Stimulated activated CD8-positive, alpha-beta memory T cell treated with anti-CD3 and anti-CD28 coated beads, Interleukin-12 subunit alpha, Interleukin-12 subunit beta, amount 100 ng/mL, for 24 hours (primary cell): ENCODE results near the gene LIN28B.
"Not testable (repeated sequence)": the region's sequence is repeated elsewhere in the genome, so short reads cannot be mapped to it uniquely, and the experiment has no call there.

Experiments
- DNase-seq: peaks from one replicate; pipeline ENCODE4 v3.0.0-alpha.2; 2020; ENCODE audit errors: extremely low read depth

The LIN28B gene

DNA sequence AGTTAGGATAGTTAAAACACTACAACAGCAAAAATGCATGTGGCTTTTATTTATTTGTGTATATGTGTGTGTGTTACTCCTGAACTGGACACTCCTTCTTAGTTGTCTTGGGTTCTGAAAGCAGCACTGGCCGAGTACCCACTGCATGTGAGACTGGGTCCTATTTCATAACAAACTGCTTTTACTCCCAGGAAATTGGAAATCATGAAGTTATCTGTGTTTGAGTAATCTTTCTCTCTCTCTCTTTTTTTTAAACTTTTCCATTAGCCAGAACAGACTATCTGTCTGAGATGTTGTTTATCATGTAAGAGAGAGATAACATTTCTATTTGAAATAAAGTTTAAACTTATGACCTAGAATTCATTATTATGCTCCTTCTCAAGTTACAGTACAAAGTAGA lies 110.4 kb downstream of the LIN28B start:
- no peak for DNase-seq

DNA sequence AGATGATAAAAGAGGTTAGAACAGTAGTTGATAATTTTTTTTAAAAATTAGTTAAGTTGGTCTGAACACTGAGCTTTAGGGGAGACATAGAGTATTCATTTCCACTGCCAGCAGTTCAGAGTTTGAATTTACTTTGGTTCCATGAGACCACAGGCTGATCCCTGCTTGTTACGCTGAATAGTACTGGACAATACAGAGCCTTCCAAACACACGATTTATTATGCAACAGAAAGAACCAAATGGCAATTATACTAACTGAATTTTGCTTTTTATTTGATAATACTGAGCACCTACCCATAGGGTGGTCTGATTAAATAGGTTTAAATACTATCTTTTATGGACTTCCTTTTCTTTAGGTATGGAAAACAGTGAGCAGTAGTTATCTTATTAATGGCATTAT lies 111.5 kb downstream of the LIN28B start:
- DNase-seq: no peak

DNA sequence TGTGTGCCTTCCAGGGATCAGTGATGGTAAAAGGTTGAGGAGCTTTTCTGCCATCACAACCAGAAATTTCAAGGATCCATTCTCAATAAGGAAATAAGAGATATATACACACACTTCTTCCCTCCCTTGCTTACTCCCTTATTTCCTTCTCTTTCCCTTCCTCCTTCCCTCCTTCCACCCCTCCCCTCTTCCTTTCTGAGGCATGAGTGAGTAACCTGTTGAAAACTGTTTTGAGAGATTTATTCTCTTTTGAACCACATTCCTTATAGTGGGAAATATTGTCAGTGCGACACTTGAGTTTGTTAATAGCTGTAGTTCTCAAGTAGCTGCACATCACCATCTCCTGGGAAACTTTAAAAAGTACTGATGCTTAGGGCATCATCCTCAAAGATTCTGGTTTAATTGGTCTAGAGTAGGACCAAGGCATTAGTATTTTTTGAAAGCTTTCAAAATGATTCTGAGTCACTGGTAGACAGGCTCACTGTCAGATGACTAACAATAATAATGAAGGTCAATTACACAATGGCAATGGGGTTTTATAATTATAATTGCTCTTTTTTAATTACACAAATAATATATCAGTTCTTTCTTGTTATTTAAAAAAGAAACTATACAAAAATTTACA lies 113.0 kb downstream of the LIN28B start:
- no peak for DNase-seq

DNA sequence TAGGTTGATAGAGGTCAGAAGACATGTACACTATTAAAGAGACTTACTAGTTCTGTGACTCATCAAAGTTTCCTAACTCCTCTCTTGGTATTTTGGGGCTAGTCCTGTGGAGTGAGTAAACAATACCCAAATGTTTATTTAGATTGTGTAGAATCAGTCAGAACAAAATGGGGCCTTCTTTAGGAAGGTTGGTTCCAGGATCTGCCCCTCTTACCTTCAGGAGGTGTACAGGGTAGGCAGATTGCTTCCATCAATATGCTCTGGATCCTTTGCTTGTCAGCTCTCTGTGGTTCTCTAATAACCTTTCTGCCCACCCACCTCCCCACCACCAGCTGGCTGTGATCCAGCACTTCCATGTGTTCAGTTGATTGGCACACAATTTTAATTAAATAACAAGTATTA lies 115.9 kb downstream of the LIN28B start:
- DNase-seq: no peak

DNA sequence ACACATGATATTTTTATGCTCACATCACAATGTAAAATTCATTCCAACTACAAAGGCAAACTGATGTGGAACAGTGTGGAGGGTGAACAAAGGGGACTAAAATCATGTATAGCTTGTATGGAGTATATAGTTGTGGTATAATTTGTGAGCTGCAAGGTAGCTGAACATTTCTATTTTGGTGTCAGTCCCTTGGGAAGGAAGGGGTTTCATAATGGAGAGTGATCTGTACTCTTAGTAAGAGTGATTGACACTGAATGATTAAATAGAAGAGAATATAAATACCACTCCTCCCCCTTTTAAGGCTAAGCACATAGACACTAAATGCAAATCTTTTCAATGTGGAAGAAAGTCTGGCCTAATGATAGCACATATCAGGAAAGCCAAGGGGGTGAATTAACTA lies 118.3 kb downstream of the LIN28B start:
- no peak for DNase-seq

DNA sequence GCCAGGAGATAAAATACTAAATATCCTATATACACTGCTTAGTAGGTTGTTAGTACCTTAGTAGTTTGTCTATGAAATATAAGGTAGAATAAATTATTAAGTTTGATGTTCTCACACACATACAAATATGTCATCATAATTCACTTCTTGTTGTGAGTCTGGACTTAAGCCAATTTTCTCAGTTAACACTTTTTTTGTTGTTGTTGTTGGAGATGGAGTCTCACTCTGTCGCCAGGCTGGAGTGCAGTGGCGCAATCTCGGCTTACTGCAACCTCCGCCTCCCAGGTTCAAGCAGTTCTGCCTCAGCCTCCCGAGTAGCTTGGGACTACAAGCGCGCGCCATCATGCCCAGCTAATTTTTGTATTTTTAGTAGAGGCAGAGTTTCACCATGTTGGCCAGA lies 119.5 kb downstream of the LIN28B start:
- not testable (repeated sequence) for DNase-seq

DNA sequence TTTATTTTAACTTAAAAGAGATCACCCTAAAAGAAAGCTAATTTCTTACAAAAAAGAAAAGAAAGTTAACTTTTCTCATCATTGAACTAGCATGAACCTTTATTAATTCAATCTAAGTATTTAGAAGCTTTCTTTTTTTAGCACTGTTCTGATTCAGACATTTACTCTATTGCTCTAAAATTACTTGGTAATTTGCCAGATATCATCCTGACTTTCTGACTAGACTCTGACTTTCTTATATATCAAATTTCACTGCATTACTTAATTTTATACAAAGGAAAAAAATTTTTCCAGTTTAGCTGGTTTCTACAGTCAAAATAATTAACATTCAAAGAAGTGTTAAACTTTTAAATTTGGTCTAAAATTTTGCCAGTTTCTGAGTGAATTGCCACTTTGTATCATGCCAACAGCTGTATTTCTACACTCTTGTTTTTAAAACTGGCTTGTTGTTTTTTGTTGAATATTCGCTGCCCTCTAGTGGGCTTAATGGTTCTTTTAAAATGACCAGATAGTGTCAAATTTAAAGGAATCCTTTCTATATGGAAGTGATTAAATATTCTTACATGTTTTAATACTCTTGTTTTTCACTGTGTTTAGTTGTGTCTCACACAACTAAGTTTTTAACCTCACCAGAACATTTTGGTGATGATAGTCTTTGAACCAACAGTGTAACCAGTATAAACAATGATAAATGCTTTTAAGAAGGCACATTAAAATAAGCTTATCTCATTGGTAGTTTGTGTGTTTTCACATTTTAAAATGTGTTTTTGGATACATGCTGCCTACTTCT lies 120.9 kb downstream of the LIN28B start:
- no peak for DNase-seq

DNA sequence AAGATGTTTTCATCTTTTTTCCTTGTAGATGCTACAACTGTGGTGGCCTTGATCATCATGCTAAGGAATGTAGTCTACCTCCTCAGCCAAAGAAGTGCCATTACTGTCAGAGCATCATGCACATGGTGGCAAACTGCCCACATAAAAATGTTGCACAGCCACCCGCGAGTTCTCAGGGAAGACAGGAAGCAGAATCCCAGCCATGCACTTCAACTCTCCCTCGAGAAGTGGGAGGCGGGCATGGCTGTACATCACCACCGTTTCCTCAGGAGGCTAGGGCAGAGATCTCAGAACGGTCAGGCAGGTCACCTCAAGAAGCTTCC lies 121.4 kb downstream of the LIN28B start:
- no peak for DNase-seq

DNA sequence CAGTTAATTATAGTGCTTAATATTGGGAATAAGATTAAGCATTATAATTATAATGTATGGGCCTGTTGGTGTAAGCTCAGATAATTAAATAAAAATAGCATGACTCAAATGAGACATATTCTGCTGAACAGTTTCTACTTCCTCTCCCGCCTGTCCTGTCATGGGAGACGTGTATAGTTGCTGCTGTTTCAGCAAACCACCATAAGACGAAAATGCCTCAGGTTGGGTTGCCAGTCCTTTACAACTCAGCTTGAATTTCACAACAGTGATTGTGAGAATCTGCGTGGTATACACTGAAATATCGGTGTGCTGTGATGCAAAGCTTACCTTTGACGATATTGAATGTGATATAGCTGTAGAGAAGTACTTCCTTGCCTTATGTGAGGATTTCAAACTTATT lies 123.4 kb downstream of the LIN28B start:
- DNase-seq: no peak

DNA sequence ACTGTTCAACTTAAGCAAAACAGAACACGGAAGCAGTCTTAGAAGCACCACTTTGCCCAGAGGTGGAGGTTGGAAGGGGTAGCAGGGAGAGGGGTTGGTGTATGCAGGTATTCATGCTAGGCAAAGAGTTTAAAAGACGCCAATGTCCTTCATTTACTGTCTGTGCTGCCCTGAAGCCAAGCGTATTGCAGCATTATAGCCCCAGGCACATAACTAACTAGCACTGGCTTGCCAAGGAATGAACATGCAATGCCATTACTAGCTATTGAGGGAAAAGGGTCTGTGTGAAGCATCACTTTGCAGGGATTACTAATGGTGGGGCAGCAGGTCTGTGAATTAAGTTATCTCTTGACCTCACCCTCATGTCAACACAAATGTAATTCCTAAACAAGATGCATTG lies 124.8 kb downstream of the LIN28B start:
- DNase-seq: not testable (repeated sequence)

DNA sequence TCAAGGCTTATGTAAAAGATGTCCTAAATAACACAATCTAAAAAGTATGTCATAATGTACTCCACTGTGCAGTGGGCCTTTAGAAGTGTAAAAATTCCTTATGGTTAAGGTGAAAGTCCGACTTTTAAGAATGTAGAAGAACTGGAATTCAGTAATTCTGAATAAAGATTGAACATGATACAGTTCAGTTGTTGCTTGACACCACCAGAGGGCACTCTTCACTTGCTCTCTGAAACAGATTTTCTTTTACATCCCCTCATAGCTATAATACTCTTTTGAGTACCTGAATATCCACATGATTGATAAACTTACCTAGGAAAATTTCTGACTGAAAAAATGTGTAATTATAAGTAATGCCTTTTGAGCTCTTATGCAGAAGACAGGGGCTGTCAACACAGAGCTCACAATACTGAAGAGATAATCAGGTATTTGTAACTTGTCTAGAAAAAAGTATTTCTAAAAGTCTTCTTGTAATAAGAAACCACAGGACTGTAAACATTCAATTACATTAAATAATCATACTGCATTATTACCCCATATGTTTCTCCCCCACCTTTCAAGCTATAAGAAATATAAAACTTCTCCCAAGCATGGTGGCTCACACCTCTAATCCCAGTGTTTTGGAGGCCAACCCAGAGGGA lies 130.8 kb downstream of the LIN28B start:
- no peak for DNase-seq

DNA sequence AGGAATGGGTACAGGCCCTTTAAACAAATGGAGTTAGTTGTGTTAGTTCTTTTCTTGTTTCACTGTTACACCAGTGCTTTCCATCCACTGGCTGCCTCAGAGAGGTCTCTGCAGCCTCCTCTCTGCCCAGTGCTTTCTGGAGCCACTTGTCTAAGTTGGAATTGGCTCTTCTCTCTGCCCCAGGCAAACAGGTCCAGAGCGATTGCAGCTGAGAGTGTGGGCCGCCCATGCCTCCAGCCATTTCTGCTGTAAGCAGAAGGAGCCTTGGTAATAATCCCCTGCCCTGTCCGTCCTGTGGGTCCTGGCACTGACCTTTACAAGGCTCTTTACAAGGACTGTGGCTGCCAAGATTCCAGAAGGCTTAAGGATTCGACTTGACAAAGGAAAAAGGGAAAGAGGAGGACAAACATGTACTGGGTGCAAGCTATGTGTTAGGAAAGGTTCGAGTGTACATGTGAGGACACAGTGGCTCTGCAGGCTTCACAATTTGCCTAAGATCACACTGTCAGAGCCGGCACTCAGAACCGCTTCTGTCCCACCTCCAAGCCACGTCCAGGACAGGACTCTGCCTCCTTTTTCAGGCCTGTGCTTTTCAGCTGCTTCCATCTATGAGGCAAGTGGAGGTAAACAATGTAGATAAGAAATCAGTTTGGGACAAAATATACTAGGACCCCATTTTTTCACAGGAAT lies 134.4 kb downstream of the LIN28B start:
- no peak for DNase-seq

DNA sequence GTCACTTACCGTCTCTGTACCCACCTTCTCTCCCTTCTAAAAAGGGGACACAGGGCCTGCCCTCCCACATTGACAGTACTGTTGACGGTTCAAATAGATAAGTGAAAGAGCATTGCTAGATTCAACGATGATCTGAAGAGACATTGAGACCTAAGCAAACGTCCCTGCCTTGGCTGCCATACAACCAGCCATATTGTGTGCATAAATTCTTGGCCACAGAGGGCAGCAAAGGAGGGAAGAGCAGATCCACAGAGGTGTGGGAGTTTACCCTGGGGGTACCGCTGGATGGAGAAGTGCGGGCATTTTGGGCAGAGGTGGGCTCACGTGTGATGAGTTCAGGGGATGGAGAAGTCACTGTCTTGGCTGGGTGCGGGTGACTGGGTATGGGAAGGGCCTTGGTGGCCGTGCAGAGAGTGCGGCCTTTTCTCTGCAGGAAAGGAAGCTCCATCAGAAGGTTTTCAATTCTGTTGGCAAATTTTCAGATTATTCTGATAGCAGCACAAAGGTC lies 137.3 kb downstream of the LIN28B start:
- no peak for DNase-seq

DNA sequence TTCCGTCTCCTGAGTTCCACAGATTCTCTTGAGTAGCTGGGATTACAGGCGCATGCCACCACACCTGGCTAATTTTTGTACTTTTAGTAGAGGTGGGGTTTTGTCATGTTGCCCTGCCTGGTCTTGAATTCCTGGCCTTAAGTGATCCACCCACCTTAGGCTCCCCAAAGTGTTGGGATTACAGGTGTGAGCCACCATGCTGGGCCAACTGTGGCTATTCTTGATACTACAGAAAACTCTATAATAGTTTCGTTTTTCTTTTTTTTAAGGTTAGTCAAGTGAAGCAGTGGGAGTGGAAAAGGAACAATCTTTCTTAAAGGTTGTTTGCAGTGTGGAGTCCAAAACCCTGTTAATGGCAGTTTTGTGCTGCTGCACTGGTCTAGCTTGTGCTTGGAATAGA lies 138.2 kb downstream of the LIN28B start:
- DNase-seq: no peak

DNA sequence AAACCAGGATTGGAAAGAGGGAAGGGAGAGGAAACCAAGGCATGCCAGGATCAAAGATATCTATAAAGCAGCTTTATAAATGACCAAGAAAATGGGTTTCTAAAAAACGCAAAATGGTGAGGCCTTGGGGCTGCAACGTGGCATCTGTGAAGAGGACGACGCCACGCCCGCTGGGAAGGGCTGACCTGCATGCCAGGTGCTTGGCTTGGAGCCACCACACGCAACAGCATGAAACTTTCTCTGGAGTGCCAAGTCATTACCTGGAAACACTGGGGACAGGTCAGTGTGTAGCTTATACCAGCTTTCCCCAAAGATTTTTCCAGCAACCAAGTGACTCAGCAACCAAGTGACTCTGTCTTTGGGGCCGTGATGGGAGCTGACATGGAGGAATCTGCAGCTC lies 140.4 kb downstream of the LIN28B start:
- DNase-seq: no peak

DNA sequence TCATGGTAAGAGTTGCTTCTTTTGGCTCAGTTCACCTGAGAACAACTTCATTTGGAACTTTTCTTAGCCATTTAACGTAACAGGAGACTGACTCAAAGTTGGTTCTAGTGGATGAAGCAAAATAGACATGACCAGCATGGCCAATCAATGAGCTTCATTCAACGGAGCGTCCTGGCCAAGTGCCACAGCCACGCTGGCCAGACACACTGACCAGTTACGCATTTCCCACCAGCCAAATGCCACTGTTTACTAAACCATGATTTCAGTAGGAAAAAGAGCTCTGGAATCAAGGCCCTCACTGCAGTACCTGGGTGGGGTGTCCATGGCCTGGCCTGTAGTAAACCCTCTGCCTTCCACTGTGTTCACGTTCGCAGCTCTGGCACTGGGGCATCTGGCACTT lies 142.5 kb downstream of the LIN28B start:
- DNase-seq: no peak

DNA sequence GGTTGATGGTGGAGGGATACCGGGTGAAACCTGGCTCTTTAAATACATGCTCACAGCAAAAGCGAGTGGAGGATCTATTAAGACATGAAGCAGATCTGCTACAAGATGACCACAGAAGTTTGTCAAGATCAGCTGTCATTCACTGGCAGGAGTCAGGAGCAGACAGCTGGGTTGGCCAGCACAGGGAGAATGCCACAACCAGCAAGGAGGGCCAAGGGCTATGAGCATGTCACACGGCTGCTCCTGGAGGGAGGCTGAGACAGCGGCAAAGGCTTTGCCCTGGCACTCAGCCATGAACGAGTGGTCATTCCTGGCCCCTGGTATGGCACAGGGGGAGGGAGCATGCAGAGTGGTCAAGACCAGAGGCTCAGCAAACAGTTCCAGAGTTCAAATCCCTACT lies 145.3 kb downstream of the LIN28B start:
- no peak for DNase-seq

DNA sequence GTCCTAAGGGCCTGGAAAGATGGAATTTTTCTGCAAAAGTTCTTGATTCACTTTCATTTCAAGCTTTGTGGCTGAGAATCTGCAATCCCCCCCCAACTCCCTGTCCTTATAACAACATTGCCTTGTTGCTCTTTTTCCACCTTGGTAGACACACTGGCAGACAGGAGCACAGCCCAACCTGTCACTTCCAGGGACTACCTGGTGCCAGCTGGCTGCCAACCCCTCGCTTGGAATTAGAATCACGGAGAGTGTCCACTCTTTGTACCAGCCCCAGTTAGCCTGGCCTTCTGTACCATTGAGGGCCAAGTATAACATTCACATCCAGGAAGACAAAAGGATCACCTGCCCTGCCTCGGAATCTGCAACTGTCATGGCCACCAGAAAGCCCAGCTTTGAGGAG lies 148.2 kb downstream of the LIN28B start:
- no peak for DNase-seq

DNA sequence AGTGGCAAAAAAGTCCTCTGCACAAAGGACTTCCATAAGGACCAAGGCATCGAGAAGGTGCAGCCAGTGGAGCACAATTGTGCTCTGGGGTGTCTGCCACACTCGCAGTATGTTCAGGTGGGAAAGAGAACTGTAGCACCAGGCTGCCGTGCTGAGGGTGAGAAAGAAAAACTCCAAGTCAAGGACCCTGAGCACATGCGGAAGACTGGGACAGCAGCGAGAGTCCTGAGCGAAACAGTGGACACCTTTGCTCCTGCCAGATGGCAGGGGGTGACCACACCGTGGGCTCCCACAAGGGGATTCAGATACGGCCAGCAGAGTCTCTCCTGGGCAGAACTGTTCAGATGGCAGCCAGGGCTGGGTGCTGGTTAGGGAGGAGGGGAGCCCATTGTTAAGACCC lies 149.4 kb downstream of the LIN28B start:
- no peak for DNase-seq

DNA sequence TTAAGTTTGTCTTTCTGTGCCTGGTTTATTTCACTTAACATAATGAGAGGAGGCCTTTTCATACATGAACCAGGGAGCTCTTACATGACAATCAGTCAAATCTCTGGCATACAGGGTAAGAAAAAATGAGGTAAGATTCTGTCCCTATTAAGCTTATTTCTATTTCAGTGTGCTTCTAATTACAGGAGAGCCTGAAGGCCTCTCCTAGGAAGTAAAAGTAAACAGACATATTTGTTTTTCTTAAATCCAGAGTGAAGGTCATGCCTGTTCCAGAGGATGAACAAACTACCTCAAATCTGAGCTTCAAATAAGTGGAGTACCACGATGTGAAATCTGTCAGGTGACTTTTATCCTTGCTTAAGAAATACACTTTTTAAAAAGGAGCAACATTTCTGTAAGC lies 150.3 kb downstream of the LIN28B start:
- no peak for DNase-seq

DNA sequence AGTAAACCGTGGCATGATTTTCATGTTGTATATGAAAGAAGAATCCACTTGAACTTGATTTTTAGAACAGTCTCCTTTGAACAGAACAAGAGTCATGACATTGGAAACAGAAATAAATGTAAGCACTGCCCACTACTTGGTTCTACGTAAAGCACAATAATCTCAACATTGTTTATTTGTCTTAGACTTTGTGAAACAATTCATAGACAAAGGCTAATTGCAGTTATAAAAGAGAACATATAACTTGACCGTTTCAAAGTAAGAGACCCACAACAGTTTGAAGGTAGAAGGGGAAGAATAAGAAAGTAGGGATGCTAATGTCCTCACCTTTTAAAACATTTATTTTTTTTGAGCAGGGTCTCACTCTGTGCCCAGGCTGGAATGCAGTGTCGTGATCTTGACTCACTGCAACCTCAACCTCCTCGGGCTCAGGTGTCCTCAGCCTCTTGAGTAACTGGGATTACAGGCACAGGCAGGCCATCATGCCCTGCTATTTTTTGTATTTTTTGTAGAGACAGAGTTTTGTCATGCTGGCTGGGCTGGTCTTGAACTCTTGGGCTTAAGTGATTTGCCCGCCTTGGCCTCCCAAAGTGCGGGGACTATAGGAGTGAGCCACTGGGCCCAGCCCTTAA lies 151.8 kb downstream of the LIN28B start:
- no peak for DNase-seq
